Hepatocyte (in vitro differentiated cells): ENCODE data around the gene BBS9. TPM values are rescaled to one million over a fixed set of nuclear protein-coding genes. Genes with fewer than 3 reads are reported as not detected.

Experiments used
- DNase-seq: peaks from one replicate; pipeline ENCODE4 v3.0.0-alpha.2; 2016; ENCODE audit warnings: low spot score
- H2AFZ ChIP-seq: fragments of 200-600 bp; sonication (generic); 2 replicates; pipeline ENCODE4 v1.6.0; 2016; ENCODE audit warnings: antibody characterized with exemption, mild to moderate bottlenecking
- H3K27ac ChIP-seq: fragments of 200-600 bp; sonication (generic); 2 replicates; pipeline ENCODE4 v1.5.1; 2016; ENCODE audit warnings: mild to moderate bottlenecking
- H3K27me3 ChIP-seq: fragments of 200-600 bp; sonication (generic); 2 replicates; pipeline ENCODE4 v1.6.1; 2016
- H3K36me3 ChIP-seq: fragments of 200-600 bp; sonication (generic); replicated peaks from 2 replicates; pipeline ENCODE4 v1.5.1; 2016; ENCODE audit warnings: low read depth; ENCODE audit not compliant: insufficient read depth
- H3K4me1 ChIP-seq: fragments of 200-600 bp; sonication (generic); 2 replicates; pipeline ENCODE4 v1.5.1; 2016; ENCODE audit warnings: mild to moderate bottlenecking, moderate library complexity; ENCODE audit not compliant: insufficient read depth
- H3K4me2 ChIP-seq: fragments of 200-600 bp; sonication (generic); 2 replicates; pipeline ENCODE4 v1.6.0; 2016
- H3K4me3 ChIP-seq: fragments of 200-600 bp; sonication (generic); 2 replicates; pipeline ENCODE4 v1.5.1; 2016; ENCODE audit warnings: mild to moderate bottlenecking
- H3K79me2 ChIP-seq: fragments of 200-600 bp; sonication (generic); 2 replicates; pipeline ENCODE4 v1.6.0; 2017; ENCODE audit warnings: mild to moderate bottlenecking
- H3K9me2 ChIP-seq: fragments of 200-600 bp; sonication (generic); replicated peaks from 2 replicates; pipeline ENCODE4 v1.6.0; 2017; ENCODE audit warnings: mild to moderate bottlenecking; ENCODE audit not compliant: insufficient read depth
- H3K9me3 ChIP-seq: fragments of 200-600 bp; sonication (generic); 2 replicates; pipeline ENCODE4 v1.5.1; 2016; ENCODE audit warnings: low read depth, mild to moderate bottlenecking
- H4K20me1 ChIP-seq: fragments of 200-600 bp; sonication (generic); 2 replicates; pipeline ENCODE4 v1.6.0; 2016; ENCODE audit warnings: mild to moderate bottlenecking; ENCODE audit not compliant: insufficient read depth, poor library complexity, severe bottlenecking
- EZH2 ChIP-seq: fragments of 200-600 bp; sonication (generic); IDR thresholded peaks from 2 replicates; pipeline ENCODE4 v1.6.1; 2016; ENCODE audit warnings: antibody characterized with exemption, mild to moderate bottlenecking, borderline replicate concordance
- EZH2phosphoT487 ChIP-seq: fragments of 200-600 bp; sonication (generic); IDR thresholded peaks from one replicate; pipeline ENCODE4 v1.6.1; 2018; ENCODE audit warnings: antibody characterized with exemption, mild to moderate bottlenecking, low read depth, moderate library complexity; ENCODE audit not compliant: unreplicated experiment, severe bottlenecking
- WGBS: methylation state at CpG from one replicate; pipeline ENCODE4 v1.1.6; 2016; ENCODE audit warnings: low lambda C conversion rate; ENCODE audit errors: missing lambda C conversion rate; 5-methylcytosine and 5-hydroxymethylcytosine counted together
- polyA plus RNA-seq: library from polyadenylated mRNA; unstranded; fragments of >200 nt; fragmentation: Nextera tagmentation; extraction: Ambion mirVana; gene quantifications from 2 replicates; pipeline ENCODE4 v1.2.1, GENCODE V29; 2016
- total RNA-seq: library from RNA; depleted of rRNA; stranded (reverse); fragments of >200 nt; gene quantifications from 2 replicates; pipeline ENCODE4 v1.2.3, GENCODE V29; 2014
- TF ChIP-seq, protein P1 (sequence below): fragments of 200-600 bp; sonication (generic); IDR thresholded peaks from 2 replicates; pipeline ENCODE4 v1.5.1; 2016; ENCODE audit warnings: antibody characterized with exemption, mild to moderate bottlenecking; ENCODE audit not compliant: poor library complexity

The BBS9 gene
- total and polyA plus RNA-seq, 2 experiments from 2014 or later: 10.1 to 12.3 TPM

DNA sequence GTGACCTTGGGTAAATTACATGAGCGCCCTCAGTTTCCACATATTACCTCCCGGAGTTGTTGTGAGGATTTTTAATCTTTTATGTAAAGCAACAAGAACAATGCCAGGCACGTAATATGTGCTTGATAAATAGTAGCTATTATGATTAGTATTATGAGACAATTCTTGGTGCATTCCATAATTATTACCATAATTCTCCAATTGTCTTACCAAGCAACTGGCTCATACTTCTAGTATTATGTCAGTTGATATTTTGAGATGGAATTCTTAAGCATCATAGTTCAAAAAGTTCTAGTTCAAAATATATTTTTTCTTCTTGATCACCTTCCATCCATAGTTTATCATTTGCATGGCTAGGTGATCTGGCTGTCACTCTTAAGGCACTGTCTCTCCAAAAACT lies 259.0 kb downstream of the BBS9 start:
- Histone ChIP-seq H3K4me1 (no peaks in the 10 kb centered on the region), H3K9me3 (no peaks in the 10 kb centered on the region), H3K4me3 (no peak overlapping the region), H2AFZ (no peak overlapping the region), H3K4me2 (no peak overlapping the region), H3K9me2 (no peaks in the 10 kb centered on the region), H3K79me2 (no peaks in the 10 kb centered on the region), H3K27me3 (no peaks in the 10 kb centered on the region), H3K36me3 (no peaks in the 10 kb centered on the region), H4K20me1 (no peaks in the 10 kb centered on the region), H3K27ac (no peak overlapping the region)
- no peak for TF ChIP-seq EZH2
- no peak for TF ChIP-seq EZH2phosphoT487
- TF ChIP-seq, protein P1, sequence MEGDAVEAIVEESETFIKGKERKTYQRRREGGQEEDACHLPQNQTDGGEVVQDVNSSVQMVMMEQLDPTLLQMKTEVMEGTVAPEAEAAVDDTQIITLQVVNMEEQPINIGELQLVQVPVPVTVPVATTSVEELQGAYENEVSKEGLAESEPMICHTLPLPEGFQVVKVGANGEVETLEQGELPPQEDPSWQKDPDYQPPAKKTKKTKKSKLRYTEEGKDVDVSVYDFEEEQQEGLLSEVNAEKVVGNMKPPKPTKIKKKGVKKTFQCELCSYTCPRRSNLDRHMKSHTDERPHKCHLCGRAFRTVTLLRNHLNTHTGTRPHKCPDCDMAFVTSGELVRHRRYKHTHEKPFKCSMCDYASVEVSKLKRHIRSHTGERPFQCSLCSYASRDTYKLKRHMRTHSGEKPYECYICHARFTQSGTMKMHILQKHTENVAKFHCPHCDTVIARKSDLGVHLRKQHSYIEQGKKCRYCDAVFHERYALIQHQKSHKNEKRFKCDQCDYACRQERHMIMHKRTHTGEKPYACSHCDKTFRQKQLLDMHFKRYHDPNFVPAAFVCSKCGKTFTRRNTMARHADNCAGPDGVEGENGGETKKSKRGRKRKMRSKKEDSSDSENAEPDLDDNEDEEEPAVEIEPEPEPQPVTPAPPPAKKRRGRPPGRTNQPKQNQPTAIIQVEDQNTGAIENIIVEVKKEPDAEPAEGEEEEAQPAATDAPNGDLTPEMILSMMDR: no peak
- WGBS: over 99% methylated on average over 3 of the region's 3 CpGs
- DNase-seq: no peak

DNA sequence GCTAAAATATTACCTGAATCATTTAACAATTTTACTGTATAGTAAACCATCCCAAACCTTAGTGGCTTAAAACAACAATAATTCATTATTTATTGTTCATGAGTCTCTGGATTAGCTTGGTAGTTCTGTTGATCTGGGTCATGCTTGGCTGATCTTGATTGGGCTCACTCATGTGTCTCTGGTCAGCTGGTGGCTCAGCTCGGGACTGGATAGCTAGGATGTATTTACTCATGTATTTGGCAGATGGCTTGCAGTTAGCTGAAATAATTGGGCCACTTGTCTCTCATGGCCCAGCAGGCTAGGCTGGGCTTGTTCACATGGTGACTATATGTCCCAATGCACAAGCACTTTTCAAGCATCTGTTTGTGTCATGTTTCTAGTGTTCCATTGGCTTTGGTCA lies 262.8 kb downstream of the BBS9 start:
- no peaks in the 10 kb centered on the region for H3K79me2 ChIP-seq
- 80% methylated on average over 1 of the region's 1 CpG for WGBS
- H3K4me1 ChIP-seq: no peaks in the 10 kb centered on the region
- no peaks in the 10 kb centered on the region for H3K9me3 ChIP-seq
- H4K20me1 ChIP-seq: no peaks in the 10 kb centered on the region
- TF ChIP-seq EZH2 (no peak), EZH2phosphoT487 (no peak)
- TF ChIP-seq, protein P1: no peak
- H2AFZ ChIP-seq: no peak overlapping the region
- no peaks in the 10 kb centered on the region for H3K27me3 ChIP-seq
- no peak overlapping the region for H3K27ac ChIP-seq
- no peak overlapping the region for H3K4me3 ChIP-seq
- no peaks in the 10 kb centered on the region for H3K9me2 ChIP-seq
- no peak overlapping the region for H3K4me2 ChIP-seq
- DNase-seq: no peak
- H3K36me3 ChIP-seq: no peaks in the 10 kb centered on the region

DNA sequence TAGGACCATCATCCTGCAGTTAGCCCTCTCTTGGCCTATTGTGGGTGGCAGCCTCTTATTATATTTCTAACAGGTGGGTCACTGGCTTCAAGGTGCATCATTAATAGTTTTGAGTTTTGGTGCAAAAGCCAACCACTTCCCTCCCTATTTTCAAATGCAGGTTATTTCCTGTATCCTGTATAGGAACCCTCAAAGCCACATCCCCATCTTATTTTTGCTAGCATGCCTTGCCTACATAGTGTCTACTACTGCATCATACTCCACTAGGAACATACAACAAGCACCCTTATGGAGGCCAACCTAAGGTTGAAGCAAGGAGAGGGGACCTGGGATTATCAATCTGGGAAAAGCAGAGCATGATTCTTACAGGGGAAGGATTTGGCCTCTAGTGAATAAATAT lies 264.4 kb downstream of the BBS9 start:
- H3K4me1 ChIP-seq: no peaks in the 10 kb centered on the region
- TF ChIP-seq EZH2phosphoT487 (no peak), EZH2 (no peak)
- TF ChIP-seq, protein P1: no peak
- H3K79me2 ChIP-seq: no peaks in the 10 kb centered on the region
- no peak overlapping the region for H3K27ac ChIP-seq
- no peak overlapping the region for H3K4me2 ChIP-seq
- no peaks in the 10 kb centered on the region for H3K9me3 ChIP-seq
- H3K4me3 ChIP-seq: no peak overlapping the region
- H3K36me3 ChIP-seq: no peaks in the 10 kb centered on the region
- no peak for DNase-seq
- H3K9me2 ChIP-seq: no peaks in the 10 kb centered on the region
- H4K20me1 ChIP-seq: no peaks in the 10 kb centered on the region
- H3K27me3 ChIP-seq: no peaks in the 10 kb centered on the region
- no peak overlapping the region for H2AFZ ChIP-seq

DNA sequence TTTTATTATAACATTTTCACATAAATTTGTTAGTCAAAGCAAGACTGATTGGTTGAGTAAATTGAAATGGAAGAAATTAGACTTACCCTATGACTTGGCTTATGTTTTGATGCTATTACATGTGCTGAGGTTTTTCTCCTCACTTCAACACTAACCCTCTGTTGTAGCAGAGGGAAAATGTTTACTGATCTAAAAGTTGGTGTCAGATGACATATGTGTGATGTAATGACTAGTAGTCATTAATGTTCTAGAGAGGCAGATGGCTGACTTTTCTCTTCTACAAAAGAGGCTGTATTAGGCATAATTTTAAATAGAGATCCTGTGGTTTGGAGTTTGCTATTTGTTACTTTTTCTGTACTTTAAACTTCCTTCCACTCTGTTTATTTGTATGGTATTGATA lies 266.0 kb downstream of the BBS9 start:
- DNase-seq: no peak
- no peak overlapping the region for H3K4me2 ChIP-seq
- H2AFZ ChIP-seq: no peak overlapping the region
- no peak for TF ChIP-seq EZH2
- H3K4me1 ChIP-seq: no peaks in the 10 kb centered on the region
- no peaks in the 10 kb centered on the region for H3K79me2 ChIP-seq
- H3K9me2 ChIP-seq: no peaks in the 10 kb centered on the region
- H3K27me3 ChIP-seq: no peaks in the 10 kb centered on the region
- no peaks in the 10 kb centered on the region for H4K20me1 ChIP-seq
- H3K4me3 ChIP-seq: no peak overlapping the region
- H3K27ac ChIP-seq: no peak overlapping the region
- H3K36me3 ChIP-seq: no peaks in the 10 kb centered on the region
- H3K9me3 ChIP-seq: no peaks in the 10 kb centered on the region
